NOMO-1 (cell line): ENCODE results near the gene SNN.

Experiments used
- DNase-seq, 2 experiments: peaks; one replicate each; lab custom pipeline; 2025; ENCODE audit not compliant: unreplicated experiment in 2 of 2; lab: John Stamatoyannopoulos, UW

The SNN gene

DNA sequence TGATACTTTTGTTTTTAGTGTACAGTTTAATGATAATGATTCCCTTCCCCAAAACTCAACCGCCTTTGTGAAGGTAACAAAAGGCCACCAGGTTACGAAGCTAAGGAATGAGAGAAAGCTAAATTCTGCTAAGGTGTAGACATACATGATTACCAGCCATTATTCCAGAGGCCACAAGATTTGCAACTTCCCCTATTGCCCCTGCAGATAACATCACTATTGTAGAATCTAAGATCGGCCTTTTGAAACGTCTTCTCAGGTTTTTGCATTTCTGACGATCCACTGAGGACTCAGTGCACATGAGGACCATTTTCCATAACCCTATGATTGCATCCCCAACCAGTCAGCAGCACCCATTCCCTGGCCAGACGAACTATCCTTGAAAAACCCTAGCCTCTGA lies 33.9 kb upstream of the SNN start:
- DNase-seq, result peak; percentile 55 to 78

DNA sequence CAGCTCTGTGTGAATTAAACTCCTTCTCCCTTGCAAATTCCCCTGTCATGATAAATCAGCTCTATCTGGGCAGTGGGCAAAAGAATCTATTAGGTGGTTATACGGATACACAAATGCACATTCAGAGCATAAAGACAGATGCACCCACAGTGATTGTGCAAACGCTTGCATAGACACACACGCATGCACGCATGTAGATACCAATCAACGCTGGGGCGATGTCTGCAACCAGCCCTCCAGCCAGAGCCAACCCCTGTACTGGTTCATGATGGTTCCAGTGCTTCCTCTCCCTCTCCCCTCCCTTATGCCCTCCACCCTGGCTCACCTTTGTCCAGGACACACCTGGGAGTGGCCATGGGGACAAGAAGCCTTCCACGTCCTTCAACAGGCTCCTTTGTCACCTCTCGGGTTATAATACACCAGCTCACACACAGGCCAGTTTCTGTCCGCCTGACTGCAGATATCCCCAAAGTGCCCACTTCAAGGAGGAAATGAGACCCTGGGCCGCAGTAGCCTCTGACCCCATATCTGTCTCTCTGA lies 33.1 kb upstream of the SNN start:
- DNase-seq, result no peak

DNA sequence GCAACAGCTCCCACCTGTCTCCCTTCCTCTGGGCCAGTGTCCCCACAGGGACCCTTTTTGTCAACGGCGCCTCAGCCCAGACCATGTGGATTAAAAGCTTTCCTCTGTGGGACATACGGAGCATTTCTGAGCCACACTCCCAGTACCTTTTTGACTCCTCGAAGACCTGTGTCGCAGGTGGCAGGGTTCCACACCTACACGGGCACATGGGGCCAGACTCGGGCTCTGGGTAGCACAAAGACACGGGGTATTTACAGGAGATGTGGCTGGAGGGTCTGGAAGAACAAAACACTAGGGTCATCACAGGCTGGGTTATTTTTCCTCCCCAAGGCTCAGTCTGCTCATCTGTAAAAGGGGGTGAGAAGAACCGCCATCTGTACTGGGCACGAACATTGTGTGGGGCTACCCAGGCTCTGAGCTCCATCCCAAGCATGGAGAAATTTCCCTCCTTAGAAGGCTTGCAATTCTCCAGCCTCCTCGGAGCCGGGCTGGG lies 32.5 kb upstream of the SNN start:
- DNase-seq, result no peak

DNA sequence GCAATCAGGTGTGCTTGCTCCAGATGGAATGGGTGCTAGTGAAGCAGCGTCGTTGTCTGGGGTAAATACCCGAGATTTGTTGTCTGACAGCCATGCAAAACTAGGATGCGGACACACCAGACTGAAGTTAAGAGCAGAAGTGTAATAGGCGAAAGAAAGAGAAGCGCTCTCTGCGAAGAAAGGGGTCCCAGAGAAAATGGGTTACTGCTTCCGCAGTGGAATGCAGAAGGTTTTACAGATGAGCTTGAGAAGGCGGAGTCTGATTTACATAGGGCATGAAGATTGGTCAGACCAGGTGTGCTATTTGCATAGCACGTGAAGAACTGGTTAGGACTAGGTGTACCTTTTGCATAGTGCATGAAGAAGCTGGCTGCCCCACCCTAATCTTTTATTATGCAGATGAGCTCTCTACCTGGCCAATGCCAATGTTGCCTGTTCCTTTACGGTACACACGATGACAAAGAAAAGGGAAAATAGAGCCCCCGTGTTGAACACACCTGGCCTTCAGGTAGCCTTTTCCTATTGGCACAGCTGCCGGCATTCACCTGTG lies 32.0 kb upstream of the SNN start:
- DNase-seq, result no peak

DNA sequence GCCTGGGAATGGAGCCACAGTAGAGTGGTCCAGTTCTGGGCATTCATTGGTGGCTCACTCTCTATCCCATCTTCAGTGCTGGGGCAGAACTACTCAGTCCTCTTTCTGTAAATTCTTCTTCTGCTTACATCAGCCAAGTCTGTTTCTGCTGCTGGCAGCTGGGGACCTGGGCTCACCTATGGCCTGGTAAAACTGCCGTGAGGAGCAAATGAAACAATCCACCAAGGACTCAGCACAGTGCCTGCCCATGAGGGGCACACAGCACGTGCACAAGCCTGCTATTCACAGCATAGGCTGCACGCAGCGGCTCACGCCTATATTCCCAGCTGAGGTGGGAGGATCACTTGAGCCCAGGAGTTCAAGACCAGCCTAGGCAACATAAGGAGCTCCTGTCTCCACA lies 30.9 kb upstream of the SNN start:
- no peak for DNase-seq

DNA sequence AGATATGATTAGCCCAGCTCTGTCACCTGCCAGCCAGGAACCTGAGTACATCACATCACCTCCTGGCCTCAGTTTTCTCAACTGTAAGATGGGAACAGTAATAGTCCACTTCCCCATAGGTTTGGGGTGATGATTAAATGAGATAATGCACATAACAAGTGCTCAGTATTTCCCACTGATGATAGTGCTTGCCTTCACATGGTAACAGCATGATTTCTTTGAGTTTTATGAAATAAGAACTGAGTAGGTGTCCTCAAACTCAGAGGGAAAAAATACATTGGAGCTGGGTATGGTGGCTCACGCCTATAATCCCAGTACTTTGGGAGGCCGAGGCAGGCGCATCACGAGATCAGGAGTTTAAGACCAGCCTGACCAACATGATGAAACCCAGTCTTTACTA lies 30.1 kb upstream of the SNN start:
- no peak for DNase-seq

DNA sequence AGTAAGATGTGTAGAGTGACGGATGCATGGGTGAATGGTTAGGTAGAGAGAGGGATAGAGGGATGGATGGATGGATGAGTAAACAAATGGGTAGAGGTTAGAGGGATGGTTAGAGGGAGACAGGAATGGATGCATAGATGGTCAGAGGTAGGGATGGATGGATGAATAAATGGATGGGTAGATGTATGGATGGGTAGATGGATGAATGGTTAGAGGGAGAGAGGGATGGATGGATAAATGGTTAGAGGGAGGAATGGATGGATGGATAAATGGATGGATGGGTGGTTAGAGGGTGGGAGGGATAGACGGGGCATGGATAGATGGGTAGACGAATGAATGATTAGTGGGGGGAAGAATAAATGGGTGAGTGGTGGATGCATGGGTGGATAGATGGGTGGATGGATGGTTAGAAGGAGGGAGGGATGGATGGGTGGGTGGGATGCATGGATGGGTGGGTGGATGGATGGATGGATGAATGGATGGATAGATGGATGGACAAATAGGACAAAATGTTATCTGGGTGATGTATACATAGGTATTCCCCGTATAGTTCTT lies 29.2 kb upstream of the SNN start:
- DNase-seq, result no peak

DNA sequence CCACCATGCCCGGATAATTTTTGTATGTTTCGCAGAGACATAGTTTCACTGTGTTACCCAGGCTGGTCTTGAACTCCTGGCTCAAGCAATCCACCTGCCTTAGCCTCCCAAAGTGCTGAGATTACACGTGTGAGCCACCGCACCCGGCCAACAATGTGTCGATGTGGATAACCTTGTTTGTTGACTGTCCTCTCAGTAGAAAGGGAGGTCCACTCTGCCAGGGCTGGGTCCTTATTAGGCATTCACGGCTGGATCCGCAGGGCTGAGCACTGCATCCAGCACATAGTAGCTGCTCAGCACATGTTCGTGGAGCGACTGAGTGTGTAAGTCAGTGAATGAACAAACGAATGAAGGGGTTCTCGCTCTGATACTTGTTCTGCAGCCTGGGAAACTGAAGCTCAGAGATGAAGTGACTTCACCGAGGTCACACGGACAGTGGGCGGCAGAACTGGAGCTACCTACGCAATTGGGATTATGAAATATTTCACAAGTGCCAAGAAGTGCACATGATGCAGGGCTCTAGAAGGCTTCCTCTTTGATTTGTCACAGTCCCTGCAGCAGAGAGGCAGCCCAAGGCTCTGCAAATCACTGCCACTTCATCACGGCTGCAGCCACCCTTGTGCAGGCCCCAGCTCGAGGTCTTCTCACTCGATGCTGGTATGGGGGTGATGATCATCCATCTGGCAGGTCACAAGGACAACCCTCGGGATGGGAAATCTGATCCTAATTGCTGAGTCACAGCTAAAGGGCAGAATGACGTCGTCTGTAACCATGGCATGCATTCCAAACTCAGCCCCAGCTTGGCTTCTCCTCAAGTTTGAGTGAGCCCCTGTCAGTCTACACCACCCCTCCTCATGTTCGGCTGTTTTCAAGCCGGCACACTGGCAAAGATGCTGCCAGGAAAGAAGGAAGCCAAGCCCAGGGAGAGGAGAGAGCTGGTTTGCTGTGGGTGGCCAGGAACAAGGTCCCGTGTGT lies 28.0 kb upstream of the SNN start:
- DNase-seq, result peak; percentile 92 to 97

DNA sequence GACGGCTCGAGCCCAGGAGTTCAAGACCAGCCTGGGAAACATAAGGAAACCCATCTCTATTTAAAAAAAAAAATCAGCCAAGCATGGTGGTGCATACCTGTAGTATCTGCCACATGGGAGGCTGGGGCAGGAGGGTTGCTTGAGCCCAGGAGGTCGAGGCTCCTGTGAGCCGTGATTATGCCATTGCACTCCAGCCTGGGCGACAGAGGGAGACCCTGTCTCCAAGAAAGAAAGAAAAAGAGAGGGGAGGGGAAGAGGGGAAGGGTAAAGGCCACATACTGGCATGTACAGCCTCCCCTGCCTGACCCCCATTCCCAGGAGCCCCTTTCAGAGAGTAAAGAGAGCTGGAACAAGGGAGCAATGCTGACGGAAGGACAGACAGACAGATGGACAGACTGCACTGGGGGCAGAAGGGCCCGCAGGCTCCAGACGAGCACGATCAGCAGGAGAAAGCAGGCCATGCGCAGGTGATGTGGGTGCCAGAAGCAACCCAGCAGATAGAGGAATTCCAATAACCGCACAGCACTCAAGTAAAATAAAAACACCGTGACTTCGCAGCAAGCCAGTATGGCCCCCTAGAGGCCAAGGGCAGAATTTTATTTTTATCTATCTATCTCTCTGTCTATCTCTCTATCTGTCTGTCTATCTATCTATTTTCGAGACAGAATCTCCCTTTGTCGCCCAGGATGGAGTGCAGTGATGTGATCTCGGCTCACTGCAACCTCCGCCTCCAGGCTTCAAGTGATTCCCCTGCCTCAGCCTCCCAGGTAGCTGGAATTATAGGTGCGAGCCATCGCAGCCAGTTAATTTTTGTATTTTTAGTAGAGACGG lies 27.1 kb upstream of the SNN start:
- DNase-seq, result peak; percentile 61 to 63

DNA sequence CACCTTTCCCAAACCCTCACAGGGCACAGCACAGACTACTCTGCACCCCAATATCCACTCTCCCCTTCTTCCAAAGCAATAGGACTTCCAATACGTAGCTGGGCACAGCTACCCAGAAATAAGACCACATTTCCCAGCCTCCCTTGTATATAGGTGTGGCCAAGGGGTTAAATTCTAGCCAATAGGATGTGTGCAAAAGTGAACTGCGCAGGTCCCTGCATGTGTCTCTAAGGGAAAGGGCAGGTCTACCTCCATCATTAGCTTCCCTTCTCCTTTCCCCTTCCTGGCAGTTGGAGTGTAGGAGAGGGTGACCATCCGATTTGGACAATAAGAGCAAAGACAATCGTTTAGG lies 25.5 kb upstream of the SNN start:
- no peak for DNase-seq

DNA sequence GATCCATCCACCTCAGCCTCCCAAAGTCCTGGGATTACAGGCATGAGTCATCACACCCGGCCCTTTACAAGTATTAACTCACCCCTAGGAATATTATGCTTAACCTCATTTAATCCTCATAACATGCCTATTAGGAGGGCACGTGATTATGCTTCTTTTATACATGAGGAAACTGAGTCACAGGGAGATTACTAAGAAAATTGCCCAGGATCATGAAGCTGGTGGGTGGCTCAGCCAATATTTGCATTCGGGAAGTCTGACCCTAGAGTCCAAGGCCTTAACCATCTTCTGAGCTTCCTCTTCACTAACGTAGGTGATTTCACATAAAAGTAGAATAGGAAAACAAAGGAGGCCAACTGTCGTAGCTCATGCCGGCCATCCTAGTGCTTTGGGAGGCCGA lies 19.0 kb upstream of the SNN start:
- DNase-seq, result no peak

DNA sequence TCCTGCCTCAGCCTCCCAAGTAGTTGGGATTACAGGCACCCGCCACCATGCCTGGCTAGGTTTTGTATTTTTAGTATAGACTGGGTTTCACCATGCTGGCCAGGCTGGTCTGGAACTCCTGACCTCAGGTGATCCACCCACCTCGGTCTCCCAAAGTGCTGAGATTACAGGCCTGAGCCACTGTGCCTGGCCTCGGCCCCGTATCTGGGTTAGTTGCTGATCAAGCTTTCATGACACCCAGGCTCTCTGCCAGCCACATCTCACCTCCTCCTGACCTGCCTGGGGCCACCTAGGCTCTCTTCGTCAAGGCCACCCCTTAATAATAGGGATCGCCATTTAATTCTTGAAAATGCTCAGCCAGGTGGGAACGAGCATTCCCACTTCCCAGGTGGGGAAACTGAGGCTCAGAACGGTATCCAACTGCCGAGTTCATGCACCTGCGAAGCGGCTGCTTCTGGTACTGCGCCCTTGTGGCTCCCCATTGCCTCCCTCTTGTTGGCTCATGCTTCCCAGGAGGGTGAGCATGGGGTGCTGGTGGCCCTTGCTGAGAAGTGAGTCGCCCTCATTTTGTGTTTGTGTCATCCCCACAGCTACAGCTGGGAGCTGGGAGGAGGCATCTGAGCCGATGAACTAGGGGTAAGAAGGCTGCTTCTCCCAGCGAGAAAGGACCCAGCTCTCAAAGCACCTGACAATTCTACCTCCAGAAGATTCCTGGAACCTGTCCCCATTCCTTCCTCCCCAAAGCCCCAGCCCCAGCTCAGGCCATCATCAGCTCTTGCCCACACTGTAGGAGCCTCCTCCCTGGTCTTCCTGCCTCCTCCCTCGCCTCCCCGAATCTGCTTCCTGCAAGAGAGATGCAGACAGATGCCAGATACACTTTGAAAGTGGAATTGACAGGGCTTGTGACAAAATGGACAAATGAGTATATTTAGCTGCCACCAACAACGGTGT lies 17.3 kb upstream of the SNN start:
- no peak for DNase-seq

DNA sequence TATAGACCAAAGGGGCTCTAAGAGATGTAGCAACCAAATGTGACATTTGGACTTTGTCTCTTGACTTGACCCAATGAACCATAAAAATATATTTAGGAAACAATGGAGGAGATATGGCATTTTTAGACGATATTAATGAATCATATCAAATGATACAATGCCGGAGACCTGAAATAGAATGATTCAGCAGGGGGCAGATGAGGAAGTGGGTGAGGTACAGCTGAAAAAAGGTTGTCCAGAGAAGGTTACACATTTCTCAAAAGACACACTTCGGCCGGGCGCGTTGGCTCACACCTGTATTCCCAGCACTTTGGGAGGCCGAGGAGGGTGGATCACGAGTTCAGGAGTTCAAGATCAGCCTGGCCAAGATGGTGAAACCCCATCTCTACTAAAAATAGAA lies 16.5 kb upstream of the SNN start:
- DNase-seq, result peak in 1 of 2 experiments; percentile 12

DNA sequence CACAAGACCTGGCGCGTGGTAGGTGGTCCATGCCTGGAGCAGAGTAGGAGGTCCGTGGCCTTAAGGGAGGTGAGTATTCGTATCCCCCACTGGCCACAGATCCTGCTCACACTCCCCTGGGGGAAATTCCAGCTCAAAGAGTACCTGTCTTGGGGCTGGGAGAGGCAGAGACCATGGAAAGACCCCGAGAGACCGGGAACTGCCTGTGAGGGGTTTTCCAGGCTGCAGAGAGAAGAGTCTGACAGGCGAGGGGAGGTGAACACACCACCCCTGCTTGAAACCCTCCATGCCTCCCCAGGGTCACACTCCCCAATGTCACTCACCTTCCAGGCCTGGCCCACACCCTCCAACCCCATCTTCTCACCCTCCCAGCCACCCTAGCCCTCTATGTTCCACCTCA lies 12.6 kb upstream of the SNN start:
- no peak for DNase-seq

DNA sequence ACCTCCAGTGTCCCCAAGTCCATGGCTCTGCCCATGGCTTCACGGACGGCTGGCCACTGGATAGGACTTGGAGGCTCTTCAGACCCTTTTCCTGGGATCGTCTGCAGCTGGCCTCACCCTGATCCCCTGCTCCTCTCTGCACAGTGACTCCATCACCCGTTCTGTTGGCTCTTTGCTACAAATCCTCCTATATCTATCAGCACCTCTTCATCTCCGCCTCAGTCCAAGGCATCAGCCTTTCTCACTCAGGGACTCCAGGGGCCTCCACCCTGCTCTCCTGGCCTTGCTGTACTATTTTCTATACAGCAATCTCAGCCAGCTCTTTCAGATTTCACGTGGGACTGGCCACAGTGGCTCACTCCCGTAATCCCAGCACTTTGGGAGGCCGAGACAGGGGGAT lies 10.7 kb upstream of the SNN start:
- DNase-seq, result no peak

DNA sequence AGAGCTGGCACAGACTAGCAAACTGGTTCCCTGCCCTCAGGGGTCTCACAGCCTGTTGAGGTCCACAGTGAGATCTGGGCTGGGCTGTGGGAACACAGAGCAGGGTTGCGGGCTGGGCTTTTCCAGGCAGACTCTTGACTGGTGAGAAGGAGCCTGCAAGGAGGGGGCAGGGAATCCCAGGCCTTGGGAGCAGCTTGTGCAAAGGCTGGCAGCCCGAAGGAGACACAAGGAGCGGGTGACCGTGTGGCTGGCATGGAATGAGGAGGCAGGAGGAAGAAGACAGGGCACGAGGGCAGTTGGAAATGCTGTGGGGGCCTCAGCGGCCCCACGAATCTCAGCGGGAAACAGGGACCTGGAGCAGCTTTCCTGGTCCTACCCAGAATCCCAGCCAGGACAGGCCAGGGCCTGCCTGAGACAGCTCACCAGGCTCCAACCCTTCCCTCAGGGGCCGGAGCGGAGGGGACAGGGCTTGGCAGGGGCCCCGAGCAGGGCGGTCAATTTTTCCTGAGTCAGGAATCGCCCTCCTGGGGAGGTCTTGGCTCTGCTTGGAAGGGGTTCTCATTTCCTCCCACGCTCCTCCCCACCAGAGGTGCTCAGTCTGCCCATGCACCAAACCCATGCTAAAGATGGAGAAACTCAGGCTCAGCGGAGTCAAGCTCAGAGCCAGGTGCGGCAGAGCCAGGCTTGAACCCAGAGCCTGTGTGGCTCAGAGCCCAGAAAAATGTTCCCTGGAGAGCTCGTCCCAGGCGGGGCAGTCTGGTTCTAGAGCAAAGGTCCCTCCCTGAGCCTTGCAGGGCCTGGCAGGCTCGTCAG lies 9.2 kb upstream of the SNN start:
- DNase-seq, result no peak

DNA sequence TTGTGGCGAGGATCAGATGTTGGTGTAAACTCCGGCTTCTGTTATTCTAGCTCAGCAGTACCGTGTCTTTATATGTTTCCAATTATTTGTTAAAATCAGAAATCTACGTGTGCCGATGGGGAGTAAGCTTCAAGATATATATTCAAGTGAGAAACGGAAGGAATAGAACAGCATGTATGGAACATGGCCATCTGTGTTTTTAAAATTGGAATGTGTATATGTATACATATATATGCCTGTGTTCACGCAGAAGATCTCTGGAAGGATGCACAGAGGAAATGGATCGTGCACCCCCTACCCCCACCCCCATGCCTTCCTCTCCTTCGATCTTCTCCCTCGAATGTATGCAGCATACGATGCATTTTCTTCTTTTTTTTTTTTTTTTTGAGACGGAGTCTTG lies 7.7 kb upstream of the SNN start:
- DNase-seq, result no peak

DNA sequence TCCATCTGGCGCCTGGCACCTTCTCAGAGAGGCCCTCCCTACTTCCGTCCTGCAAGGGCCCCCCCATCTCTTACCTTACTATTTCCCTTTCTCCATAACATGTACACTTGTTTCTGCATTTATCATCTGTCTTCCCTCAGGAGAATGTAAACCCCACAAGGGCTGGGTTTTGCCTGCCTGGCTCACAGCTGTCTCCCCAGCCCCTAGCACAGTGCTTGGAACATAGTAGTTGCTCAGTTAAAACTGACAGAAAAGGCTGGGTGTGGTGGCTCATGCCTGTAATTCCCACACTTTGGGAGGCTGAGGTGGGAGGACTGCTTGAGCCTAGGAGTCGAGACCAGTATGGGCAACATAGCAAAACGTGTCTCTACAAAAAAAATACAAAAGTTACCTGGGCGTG lies 5.7 kb upstream of the SNN start:
- no peak for DNase-seq

DNA sequence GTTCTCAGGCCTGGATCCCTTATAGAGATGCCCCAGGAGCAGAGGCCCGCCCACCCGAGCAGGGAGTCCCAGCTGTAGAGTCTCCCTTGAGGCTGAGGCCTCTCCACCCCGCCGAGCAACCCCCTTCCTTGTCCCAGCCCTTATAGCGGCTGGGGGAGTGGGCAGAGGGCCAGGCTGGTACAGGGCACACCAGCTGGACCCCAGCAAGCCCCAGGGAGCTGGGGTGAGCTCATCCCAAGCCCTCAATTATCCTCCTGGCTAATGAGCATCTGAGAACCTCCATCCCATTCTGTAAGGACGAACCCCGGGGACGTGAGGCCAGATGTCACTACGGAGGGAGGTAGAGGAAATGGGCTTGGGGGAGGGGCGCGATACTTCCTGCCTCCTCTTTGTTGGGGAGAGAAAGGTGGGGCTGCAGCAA lies 3.2 kb upstream of the SNN start:
- no peak for DNase-seq
